ENCODE results near the gene OXGR1. TPM values are rescaled to one million over a fixed set of nuclear protein-coding genes. Genes with fewer than 3 reads are reported as not detected.

OXGR1 gene
- total and polyA plus RNA-seq, 2 of the 8 experiments (the other 6 are each of a cell fraction or from before 2014, with no cell fraction given), result 0.34 to 1.8 TPM

- TF ChIP-seq CHD7 (IDR thresholded peaks at IDR 0.05; ENCODE audit: insufficient replicate concordance, low read length) (no peak), PHF8 (conservative IDR thresholded peaks at IDR 0.05; ENCODE audit: low read depth, low read length) (no peak), TAF7 (optimal IDR thresholded peaks at IDR 0.05; ENCODE audit: borderline replicate concordance, low read depth, low read length) (no peak)
Measured at GRCh38 chr13:97027162-97027554, 32.9 kb upstream of the OXGR1 start (continued).
